ENCODE data around the gene POTEE.
"Not testable (repeated sequence)": the region's sequence is repeated elsewhere in the genome, so short reads cannot be mapped to it uniquely, and the experiment has no call there.

- TF ChIP-seq, protein P1, sequence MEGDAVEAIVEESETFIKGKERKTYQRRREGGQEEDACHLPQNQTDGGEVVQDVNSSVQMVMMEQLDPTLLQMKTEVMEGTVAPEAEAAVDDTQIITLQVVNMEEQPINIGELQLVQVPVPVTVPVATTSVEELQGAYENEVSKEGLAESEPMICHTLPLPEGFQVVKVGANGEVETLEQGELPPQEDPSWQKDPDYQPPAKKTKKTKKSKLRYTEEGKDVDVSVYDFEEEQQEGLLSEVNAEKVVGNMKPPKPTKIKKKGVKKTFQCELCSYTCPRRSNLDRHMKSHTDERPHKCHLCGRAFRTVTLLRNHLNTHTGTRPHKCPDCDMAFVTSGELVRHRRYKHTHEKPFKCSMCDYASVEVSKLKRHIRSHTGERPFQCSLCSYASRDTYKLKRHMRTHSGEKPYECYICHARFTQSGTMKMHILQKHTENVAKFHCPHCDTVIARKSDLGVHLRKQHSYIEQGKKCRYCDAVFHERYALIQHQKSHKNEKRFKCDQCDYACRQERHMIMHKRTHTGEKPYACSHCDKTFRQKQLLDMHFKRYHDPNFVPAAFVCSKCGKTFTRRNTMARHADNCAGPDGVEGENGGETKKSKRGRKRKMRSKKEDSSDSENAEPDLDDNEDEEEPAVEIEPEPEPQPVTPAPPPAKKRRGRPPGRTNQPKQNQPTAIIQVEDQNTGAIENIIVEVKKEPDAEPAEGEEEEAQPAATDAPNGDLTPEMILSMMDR (IDR thresholded peaks at IDR 0.05): not testable (repeated sequence)
- not testable (repeated sequence) for TF ChIP-seq EZH2 (IDR thresholded peaks at IDR 0.05; ENCODE audit: borderline replicate concordance, insufficient read depth, low read depth, low read length, poor library complexity, severe bottlenecking)
Observed at GRCh38 chr2:131207839-131208238, 1.5 kb upstream of the POTEE start.

All from B cell (primary cell).